Neural cell (in vitro differentiated cells): Measurements from ENCODE around the gene LCLAT1.

ENCODE experiments used
- CTCF ChIP-seq: fragments of 450-650 bp; IDR thresholded peaks from 2 replicates; pipeline ENCODE4 v1.5.1; 2014; ENCODE audit warnings: antibody characterized with exemption, mild to moderate bottlenecking, moderate library complexity; ENCODE audit not compliant: poor library complexity, severe bottlenecking
- EZH2 ChIP-seq: fragments of 200-600, 300-800 bp; shearing (Covaris generic), sonication (generic); IDR thresholded peaks from 2 replicates; pipeline ENCODE4 v1.6.1; 2014; ENCODE audit warnings: antibody characterized with exemption, low read length, borderline replicate concordance, mild to moderate bottlenecking; ENCODE audit not compliant: insufficient read depth, poor library complexity, severe bottlenecking
- TAF1 ChIP-seq: IDR thresholded peaks from 2 replicates; pipeline ENCODE4 v1.6.1; 2012; ENCODE audit warnings: low read depth

- TF ChIP-seq CTCF = no peak
- no peak for TF ChIP-seq TAF1
- TF ChIP-seq EZH2 = no peak
These were observed 67.2 kb downstream of the LCLAT1 start for GRCh38 chr2:30514134-30514847.
